GM19397 (cell line): Measurements from ENCODE around the gene GABRG3.
"Not testable (repeated sequence)": the region's sequence is repeated elsewhere in the genome, so short reads cannot be mapped to it uniquely, and the experiment has no call there.

ENCODE experiments used
- ATAC-seq: cut with Tn5 transposase; IDR thresholded peaks from one replicate; pipeline ENCODE4 v1.9.1; 2021; ENCODE audit warnings: mild to moderate bottlenecking, moderate library complexity; ENCODE audit not compliant: unreplicated experiment

The GABRG3 gene

GRCh38 chr15:27172821-27173220 lies 201.8 kb downstream of the GABRG3 start:
- ATAC-seq, result no peak

DNA sequence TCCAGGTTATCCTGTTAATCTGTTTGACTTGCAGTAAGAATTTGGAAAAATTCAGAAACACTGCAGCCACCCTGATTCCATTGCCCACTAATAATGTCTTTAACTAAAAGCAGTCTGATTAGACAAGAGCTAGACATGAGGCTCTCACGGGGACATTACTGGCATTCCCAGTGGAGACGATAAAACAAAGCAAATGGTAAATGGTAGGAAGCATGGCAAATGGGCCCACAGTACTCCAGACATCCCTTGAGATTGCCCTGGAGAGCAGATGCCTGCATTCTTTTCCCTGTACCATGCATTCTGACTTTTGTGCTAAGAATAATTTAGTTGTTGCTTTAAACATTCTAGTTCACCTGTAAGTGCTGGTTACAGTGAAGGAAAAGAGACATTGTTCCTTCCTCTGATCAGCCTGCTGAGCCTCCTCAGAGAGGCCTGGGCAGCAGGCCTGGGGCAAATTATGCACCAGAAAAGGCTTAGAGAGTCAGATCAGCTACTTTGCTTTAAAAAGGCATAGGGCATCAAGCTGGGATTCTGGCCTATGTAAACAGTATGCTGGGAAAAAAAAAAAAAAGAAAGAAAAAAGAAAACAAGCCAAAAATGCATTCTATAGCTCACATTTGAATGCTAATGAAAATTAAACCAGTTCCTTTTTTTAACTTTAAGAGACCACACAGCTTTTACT lies 204.6 kb downstream of the GABRG3 start:
- ATAC-seq, result no peak

DNA sequence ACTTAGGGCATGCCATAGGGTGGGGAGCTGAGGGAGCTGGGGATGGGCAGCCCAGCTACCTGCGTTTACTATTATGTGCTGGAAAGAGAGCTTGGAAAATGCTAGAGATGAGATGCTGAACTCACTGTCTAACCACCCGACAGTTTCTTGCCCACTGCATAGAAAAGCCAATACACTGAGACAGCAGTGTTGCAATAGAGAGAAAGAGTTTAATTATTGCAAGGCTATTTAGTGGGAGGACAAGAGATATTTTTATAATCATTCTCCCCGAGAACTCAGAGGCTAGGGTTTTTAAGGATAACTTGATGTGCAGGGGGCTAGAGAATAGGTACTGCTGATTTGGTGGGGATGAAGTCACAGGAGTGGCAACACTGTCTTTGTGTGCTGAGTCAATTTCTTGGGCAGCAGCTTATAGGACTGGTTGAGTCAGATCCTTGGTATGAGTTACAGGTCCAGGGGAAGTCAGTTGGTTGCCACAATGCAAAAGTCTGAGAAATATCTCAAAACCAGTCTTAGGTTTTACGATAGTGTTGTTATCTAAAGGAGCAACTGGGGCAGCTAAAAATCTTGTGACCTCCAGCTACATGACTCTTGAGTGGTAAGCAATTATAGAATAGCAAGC lies 205.9 kb downstream of the GABRG3 start:
- ATAC-seq, result no peak

GRCh38 chr15:27179789-27180188 lies 208.8 kb downstream of the GABRG3 start:
- no peak for ATAC-seq

DNA sequence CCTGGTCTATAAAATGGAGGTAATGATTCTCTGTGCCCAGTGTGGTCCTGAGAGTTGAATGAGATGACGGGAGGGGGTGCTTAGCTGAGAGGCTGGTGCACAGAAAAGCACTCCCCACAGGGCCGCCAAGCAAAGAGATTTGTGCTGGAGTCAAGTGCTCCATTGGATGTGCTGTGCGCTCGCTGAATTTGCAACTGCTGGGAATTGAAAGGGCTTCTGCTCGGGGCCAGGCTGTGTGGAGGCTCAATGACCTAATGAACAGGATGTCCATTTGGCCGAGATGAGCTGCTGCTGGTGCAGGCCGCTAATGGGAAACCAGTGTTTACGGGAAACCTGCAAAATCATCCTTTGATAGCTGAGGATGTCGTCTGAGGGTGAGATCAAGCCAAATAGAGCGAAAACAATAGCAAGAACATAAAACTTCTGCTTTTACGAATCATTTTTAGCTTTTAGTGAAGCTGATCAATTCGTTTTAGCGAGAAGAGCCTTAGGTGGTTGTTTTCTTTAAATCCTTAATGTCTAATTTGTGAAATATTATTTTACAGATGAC lies 211.7 kb downstream of the GABRG3 start:
- ATAC-seq, result no peak

- no peak for ATAC-seq
Measured at GRCh38 chr15:27183201-27183600, 212.2 kb downstream of the GABRG3 start.

DNA sequence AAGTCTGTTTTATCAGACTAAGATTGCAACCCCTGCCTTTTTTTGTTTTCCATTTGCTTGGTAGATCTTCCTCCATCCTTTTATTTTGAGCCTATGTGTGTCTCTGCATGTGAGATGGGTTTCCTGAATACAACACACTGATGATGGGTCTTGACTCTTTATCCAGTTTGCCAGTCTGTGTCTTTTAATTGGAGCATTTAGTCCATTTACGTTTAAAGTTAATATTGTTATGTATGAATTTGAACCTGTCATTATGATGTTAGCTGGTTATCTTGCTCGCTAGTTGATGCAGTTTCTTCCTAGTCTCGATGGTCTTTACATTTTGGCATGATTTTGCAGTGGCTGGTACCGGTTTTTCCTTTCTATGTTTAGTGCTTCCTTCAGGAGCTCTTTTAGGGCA lies 220.5 kb downstream of the GABRG3 start:
- not testable (repeated sequence) for ATAC-seq

- ATAC-seq, result no peak
Measured at GRCh38 chr15:27196691-27197090, 225.7 kb downstream of the GABRG3 start.

DNA sequence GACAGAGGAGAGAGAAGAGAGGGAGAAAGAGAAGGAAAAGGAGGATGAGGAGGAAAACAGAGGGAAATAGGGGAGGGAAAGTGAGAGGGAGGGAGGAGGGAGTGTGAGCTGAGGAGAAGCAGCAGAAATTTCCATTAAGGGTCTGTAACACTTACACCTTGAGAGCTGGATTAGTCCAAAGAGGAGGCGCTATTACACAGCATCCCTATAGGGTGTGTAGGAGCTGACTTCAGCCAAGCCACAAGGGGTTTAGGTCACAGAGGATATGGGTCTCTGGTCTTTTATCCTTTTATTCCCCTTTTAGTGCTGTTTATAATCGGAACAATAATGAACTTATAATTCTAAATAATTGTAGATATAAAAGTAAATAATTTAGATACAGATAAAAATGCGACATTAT lies 230.4 kb downstream of the GABRG3 start:
- no peak for ATAC-seq

GRCh38 chr15:27210176-27210575 lies 239.2 kb downstream of the GABRG3 start:
- no peak for ATAC-seq

GRCh38 chr15:27214032-27214431 lies 243.1 kb downstream of the GABRG3 start:
- no peak for ATAC-seq

GRCh38 chr15:27214961-27215360 lies 244.0 kb downstream of the GABRG3 start:
- no peak for ATAC-seq

- no peak for ATAC-seq
Measured at GRCh38 chr15:27218426-27218825, 247.4 kb downstream of the GABRG3 start.

- no peak for ATAC-seq
Measured at GRCh38 chr15:27219636-27220035, 248.7 kb downstream of the GABRG3 start.

DNA sequence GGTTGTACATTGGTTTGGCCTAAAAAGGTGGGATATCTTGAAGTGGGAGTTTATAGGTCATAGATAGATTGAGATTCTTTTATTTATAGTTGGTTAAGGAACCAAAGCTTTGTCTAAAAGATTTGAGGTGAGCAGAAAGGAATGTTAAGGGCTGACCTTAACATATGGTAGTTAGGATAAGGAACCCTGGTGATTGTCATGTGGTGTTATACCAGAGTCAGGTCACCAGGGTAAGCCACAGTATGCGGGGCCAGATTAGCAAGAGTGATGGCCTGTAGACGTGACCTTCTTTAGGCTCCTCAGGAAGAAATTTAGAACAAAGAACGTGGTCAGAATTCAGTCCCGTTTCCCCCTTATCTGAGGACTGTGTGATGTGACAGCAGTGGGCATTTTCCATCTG lies 249.2 kb downstream of the GABRG3 start:
- no peak for ATAC-seq

GRCh38 chr15:27222479-27222878 lies 251.5 kb downstream of the GABRG3 start:
- ATAC-seq, result no peak

DNA sequence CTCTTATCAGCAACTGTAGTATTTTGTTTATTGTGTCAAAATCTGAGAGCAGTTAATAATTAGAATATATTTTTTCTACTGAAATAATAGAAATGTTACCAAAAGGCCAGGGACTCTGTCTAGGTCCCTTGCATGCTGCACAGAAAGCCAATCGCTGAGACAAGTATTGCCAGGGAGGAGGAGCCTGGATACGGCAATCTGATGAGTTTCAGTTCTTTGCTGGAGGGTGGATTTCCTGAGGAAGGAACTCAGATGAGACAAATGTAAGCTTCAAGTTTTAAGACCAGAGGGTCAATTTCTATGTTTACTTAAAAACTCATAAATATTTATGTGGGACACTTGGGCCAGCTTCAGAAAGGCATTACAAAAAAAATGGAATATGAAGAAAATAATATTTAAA lies 252.2 kb downstream of the GABRG3 start:
- no peak for ATAC-seq

DNA sequence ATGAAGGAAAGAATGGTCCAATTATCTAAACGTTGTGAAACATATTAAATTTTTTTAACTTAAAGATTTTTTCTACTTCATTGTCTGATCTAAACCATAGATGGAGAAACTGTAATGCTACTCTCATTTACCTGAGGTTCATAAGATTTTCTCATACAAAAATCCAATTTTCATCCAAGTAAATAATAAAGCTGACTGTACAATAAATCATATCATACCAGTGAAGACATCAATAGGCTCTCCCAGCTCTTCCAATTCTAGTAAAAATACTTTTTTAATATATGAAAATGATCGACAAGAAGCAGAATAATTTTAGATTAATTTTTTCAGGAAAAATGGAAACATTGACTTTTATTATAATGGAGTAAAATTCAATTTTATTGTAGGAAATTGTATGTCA lies 260.8 kb downstream of the GABRG3 start:
- no peak for ATAC-seq

- ATAC-seq, result no peak
Measured at GRCh38 chr15:27232876-27233275, 261.9 kb downstream of the GABRG3 start.

DNA sequence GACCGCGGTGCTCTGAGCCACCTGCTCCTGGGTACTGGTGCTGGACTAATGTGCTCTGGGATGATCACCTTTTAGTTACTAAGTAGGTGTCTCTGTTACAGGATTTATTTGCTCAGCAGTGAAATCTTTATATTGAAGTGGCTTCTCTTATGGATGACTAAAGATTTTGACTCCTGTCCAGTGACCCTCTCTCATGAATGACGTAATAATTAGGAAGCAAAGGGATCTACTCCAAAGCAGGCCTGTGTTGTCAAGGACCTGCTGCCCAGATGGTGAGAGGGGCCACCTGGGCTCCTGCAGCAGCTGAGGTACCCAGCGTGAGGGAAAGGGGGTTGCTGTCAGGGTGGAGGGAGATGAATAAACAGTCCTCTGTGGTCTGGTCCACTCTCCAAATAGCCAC lies 263.6 kb downstream of the GABRG3 start:
- ATAC-seq, result no peak

- ATAC-seq, result no peak
Measured at GRCh38 chr15:27235161-27235560, 264.2 kb downstream of the GABRG3 start.

GRCh38 chr15:27235681-27236080 lies 264.7 kb downstream of the GABRG3 start:
- no peak for ATAC-seq
